Posterior vena cava (tissue), 2 donors: ENCODE data around the gene ZNF235. TPM values are rescaled to one million over a fixed set of nuclear protein-coding genes. Genes with fewer than 3 reads are reported as not detected.
"Not testable (repeated sequence)": the region's sequence is repeated elsewhere in the genome, so short reads cannot be mapped to it uniquely, and the experiment has no call there.

Source experiments
- DNase-seq: peaks from one replicate; pipeline ENCODE4 v3.0.0-alpha.2; 2020; ENCODE audit warnings: low spot score
- intact Hi-C, 2 donors: fragments of 100-400 bp; cut with DNase I; formaldehyde crosslinking; loops; one replicate each; pipeline versions ENCODE4 v1.14.1 to v1.14.2; 2022 to 2023
- total RNA-seq, 2 donors: library from RNA; stranded (reverse); fragmentation: NEBNext Ultra II Directional; extraction: Animal tissue kit (Norgen Biotek cat#: 25700); gene quantifications; one replicate each; pipeline ENCODE4 v1.2.1, GENCODE V29; 2021
- donor health status: DM: yes; HTN: yes; CAD: no.
- donor health status: DM: yes; HTN: yes; CAD: no.

ZNF235 gene
- total RNA-seq, 2 donors from 2014 or later = 3.6 to 5.7 TPM

- no peak for DNase-seq
- intact Hi-C loops = no loop called here
These were observed 44.5 kb downstream of the ZNF235 start for GRCh38 chr19:44260343-44260681.

GRCh38 chr19:44258835-44259413 is 45.9 kb downstream of the ZNF235 start:
- intact Hi-C loops = no loop called here

GRCh38 chr19:44258136-44258535 is 46.7 kb downstream of the ZNF235 start:
- no peak for DNase-seq
- intact Hi-C loops = no loop called here

More at GRCh38 chr19:44258835-44259413, 45.9 kb downstream of the ZNF235 start:
- no peak for DNase-seq

- intact Hi-C loops = no loop called here
- DNase-seq = no peak
These were observed 49.0 kb downstream of the ZNF235 start for GRCh38 chr19:44255705-44256411.

GRCh38 chr19:44254496-44254895 is 50.3 kb downstream of the ZNF235 start:
- DNase-seq = no peak
- intact Hi-C loops = no loop called here

- intact Hi-C loops, DNase-seq: not testable (repeated sequence)
These were observed 51.4 kb downstream of the ZNF235 start for GRCh38 chr19:44253392-44253791.

GRCh38 chr19:44252332-44252731 is 52.5 kb downstream of the ZNF235 start:
- DNase-seq, intact Hi-C loops: not testable (repeated sequence)

- DNase-seq = no peak
- intact Hi-C loops = no loop called here
These were observed 68.4 kb downstream of the ZNF235 start for GRCh38 chr19:44236384-44236783.

Other genes starting within 250 kb of the ZNF235 start
- 1 to 10 TPM; 2.3 to 2.5 TPM for gene ZNF284, start 232.9 kb downstream of the ZNF235 start, total RNA-seq
- 10 to 100 TPM; 16.4 to 21.0 TPM for gene ZNF224, start 210.7 kb downstream of the ZNF235 start, total RNA-seq
- gene ZNF225, start 191.6 kb downstream of the ZNF235 start, total RNA-seq = 1 to 10 TPM; 3.5 to 6.0 TPM
- 10 to 100 TPM in 1 of 2 donors, 1 to 10 TPM in 1; 9.4 to 10.0 TPM for gene ZNF234, start 163.5 kb downstream of the ZNF235 start, total RNA-seq
- 10 to 100 TPM; 15.8 to 19.8 TPM for gene ZNF226, start 139.9 kb downstream of the ZNF235 start, total RNA-seq
- gene ZNF227, start 92.5 kb downstream of the ZNF235 start, total RNA-seq = 10 to 100 TPM; 13.2 to 14.6 TPM
- gene ZNF233, start 45.1 kb downstream of the ZNF235 start, total RNA-seq = under 1 TPM; 0.19 to 0.28 TPM
- gene ZNF112, start 51.7 kb upstream of the ZNF235 start, total RNA-seq = 1 to 10 TPM; 5.2 to 7.9 TPM
- gene ZNF285, start 96.6 kb upstream of the ZNF235 start, total RNA-seq = 1 to 10 TPM; 2.5 to 4.2 TPM
- 1 to 10 TPM; 3.4 to 4.6 TPM for gene ZNF229, start 143.4 kb upstream of the ZNF235 start, total RNA-seq
- 1 to 10 TPM; 5.7 to 6.8 TPM for gene ZNF180, start 195.5 kb upstream of the ZNF235 start, total RNA-seq
- not detected for gene CEACAM20, start 224.7 kb upstream of the ZNF235 start, total RNA-seq